ENCODE measurements around the gene FGFR2.

- TF ChIP-seq MGA (IDR thresholded peaks at IDR 0.05): no peak
- no peak for TF ChIP-seq ZNF174 (CRISPR knock-in tag; IDR thresholded peaks at IDR 0.05)
- TF ChIP-seq MEF2A (IDR thresholded peaks at IDR 0.05; ENCODE audit: control insufficient read depth, low read depth, low read length): no peak
- TF ChIP-seq CTCF (IDR thresholded peaks at IDR 0.05 in 2 of 3, conservative IDR thresholded peaks at IDR 0.05 in 1 of 3; ENCODE audit: insufficient read depth in 2 of 3, low read depth in 1 of 3, low read length in 3 of 3): no peak
- no peak for TF ChIP-seq STAG1 (CRISPR knock-in tag; IDR thresholded peaks at IDR 0.05; ENCODE audit: borderline replicate concordance)
- no peak for TF ChIP-seq EP300 (IDR thresholded peaks at IDR 0.05; ENCODE audit: low read length)
- no peak for TF ChIP-seq ETV5 (CRISPR knock-in tag; IDR thresholded peaks at IDR 0.05; ENCODE audit: low read depth)
- TF ChIP-seq ARID3B (CRISPR knock-in tag; IDR thresholded peaks at IDR 0.05; ENCODE audit: borderline replicate concordance): no peak
- TF ChIP-seq TCF7L2 (IDR thresholded peaks at IDR 0.05; ENCODE audit: low read depth, low read length): no peak
- no peak for TF ChIP-seq CREB1 (IDR thresholded peaks at IDR 0.05)
- TF ChIP-seq CREB1 (CRISPR knock-in tag; IDR thresholded peaks at IDR 0.05): no peak
Observed at GRCh38 chr10:121511943-121512342, 86.3 kb downstream of the FGFR2 start.
